Measurements from ENCODE around the gene KCTD13. TPM values are rescaled to one million over a fixed set of nuclear protein-coding genes. Genes with fewer than 3 reads are reported as not detected.
A peak's percentile ranks its signal among the peaks of the same experiment; 100 is the strongest.
"Not testable (repeated sequence)": the region's sequence is repeated elsewhere in the genome, so short reads cannot be mapped to it uniquely, and the experiment has no call there.

The KCTD13 gene
- 15.7 TPM for total RNA-seq
- long read RNA-seq, full-length matches to known transcripts: 7 of 15 reads
- long read RNA-seq, partial matches to known transcripts: 0 of 15 reads
- long read RNA-seq, other reads (novel, unspliced or antisense): 8 of 15 reads

GRCh38 chr16:29925781-29926710 is at the start of gene KCTD13:
Gene KCTD13, minus strand, starts transcription at chr16:29926226. Its CDS starts 193 bp downstream, at chr16:29926033.
- DNase-seq (ENCODE audit: low spot score): peak; percentile 97

GRCh38 chr16:29975134-29975538 is 49.1 kb upstream of the KCTD13 start:
- peak; percentile 30 for DNase-seq (ENCODE audit: low spot score)

- DNase-seq (ENCODE audit: low spot score): peak; percentile 89
Measured at GRCh38 chr16:29974291-29975133, 48.5 kb upstream of the KCTD13 start.

- peak; percentile 99 for DNase-seq (ENCODE audit: low spot score)
Measured at GRCh38 chr16:29973384-29974246, 47.6 kb upstream of the KCTD13 start, which contains the start of gene TAOK2. Gene TAOK2, plus strand, starts transcription at chr16:29973868. Its CDS starts 3,905 bp downstream, at chr16:29977773.

- no peak for DNase-seq (ENCODE audit: low spot score)
Measured at GRCh38 chr16:29972992-29973383, 47.0 kb upstream of the KCTD13 start.

- peak; percentile 18 for DNase-seq (ENCODE audit: low spot score)
Measured at GRCh38 chr16:29972500-29972899, 46.5 kb upstream of the KCTD13 start.

- peak; percentile 37 for DNase-seq (ENCODE audit: low spot score)
Measured at GRCh38 chr16:29971304-29971703, 45.3 kb upstream of the KCTD13 start.

- DNase-seq (ENCODE audit: low spot score): no peak
Measured at GRCh38 chr16:29968205-29968604, 42.2 kb upstream of the KCTD13 start.

- DNase-seq (ENCODE audit: low spot score): peak; percentile 82
Measured at GRCh38 chr16:29963021-29963743, 37.2 kb upstream of the KCTD13 start.

- no peak for DNase-seq (ENCODE audit: low spot score)
Measured at GRCh38 chr16:29962344-29962994, 36.4 kb upstream of the KCTD13 start.

GRCh38 chr16:29961479-29962343 is 35.7 kb upstream of the KCTD13 start, which contains the start of gene TMEM219:
Gene TMEM219, plus strand, starts transcription at chr16:29962079. Its CDS starts 1,065 bp downstream, at chr16:29963144.
- peak; percentile 98 for DNase-seq (ENCODE audit: low spot score)

GRCh38 chr16:29961127-29961478 is 35.1 kb upstream of the KCTD13 start:
- DNase-seq (ENCODE audit: low spot score): no peak

GRCh38 chr16:29959821-29960220 is 33.8 kb upstream of the KCTD13 start:
- DNase-seq (ENCODE audit: low spot score): not testable (repeated sequence)

GRCh38 chr16:29959293-29959692 is 33.3 kb upstream of the KCTD13 start:
- DNase-seq (ENCODE audit: low spot score): peak; percentile 37

GRCh38 chr16:29958756-29959155 is 32.7 kb upstream of the KCTD13 start:
- peak; percentile 62 for DNase-seq (ENCODE audit: low spot score)

GRCh38 chr16:29951625-29952365 is 25.8 kb upstream of the KCTD13 start:
- peak; percentile 59 for DNase-seq (ENCODE audit: low spot score)

- peak; percentile 60 for DNase-seq (ENCODE audit: low spot score)
Measured at GRCh38 chr16:29950806-29951461, 24.9 kb upstream of the KCTD13 start.

All from mesenteric fat pad (tissue), 1 donor.